Medulla oblongata (tissue), 1 donor: ENCODE data around the gene SV2C.
"Not testable (repeated sequence)": the region's sequence is repeated elsewhere in the genome, so short reads cannot be mapped to it uniquely, and the experiment has no call there.

Source experiments
- DNase-seq: peaks from one replicate; pipeline ENCODE4 v3.0.0-alpha.2; 2015; ENCODE audit errors: extremely low spot score

Gene SV2C

DNA sequence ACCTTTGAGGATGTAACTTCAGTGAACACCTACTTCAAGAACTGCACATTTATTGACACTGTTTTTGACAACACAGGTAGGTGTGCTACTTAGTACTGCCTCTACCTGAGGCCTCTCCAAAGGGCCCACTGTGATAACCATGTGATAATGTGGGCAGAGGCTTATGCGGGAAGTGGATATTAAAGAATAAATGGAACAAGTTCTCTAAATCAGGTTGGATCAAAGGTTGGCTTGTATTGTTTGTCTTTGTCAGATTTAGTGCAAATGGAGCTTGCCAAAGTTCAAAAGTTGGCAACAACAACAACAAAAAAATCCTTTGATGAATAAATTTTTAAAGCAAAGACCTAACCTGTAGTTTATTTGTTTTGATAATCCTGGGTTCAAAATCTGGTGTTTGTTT lies 215.7 kb downstream of the SV2C start:
- no peak for DNase-seq

DNA sequence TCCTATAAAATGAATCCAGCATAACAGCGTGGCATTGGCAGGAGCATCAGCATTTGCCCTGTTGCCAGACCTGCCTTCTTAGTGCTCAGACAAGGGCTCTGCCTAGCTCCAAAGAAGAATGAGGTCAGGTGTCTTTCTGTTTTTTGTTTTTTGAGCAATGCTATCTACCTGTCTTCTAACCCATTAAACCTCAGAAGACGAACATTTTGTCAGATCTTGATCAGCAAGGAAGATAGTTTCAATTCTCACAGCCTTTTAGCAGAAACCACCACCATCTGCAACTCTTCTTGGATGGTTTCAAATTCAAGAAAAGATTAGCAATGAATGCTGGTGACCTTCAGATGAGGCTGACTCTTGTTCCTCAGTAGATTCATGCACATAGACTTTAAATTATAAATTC lies 216.4 kb downstream of the SV2C start:
- DNase-seq = no peak

DNA sequence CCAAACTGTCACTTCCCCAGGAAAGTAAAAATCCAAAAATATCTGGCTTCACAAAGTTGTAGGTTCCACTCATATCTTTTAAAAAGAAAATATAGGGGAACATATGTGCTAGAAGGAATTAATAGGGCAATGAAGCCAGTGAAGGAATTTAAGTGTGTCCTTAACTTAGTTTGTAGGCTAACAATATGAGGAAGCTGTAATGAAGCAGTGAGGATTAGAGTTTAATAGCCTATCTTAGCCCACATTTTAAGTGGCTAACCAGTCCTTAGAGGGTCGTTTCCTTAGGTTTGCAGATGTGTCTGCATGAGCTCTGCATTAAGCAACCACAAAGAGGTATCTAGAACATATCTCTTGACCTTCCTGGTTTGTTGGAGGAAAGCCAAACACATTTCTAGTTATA lies 218.7 kb downstream of the SV2C start:
- not testable (repeated sequence) for DNase-seq

DNA sequence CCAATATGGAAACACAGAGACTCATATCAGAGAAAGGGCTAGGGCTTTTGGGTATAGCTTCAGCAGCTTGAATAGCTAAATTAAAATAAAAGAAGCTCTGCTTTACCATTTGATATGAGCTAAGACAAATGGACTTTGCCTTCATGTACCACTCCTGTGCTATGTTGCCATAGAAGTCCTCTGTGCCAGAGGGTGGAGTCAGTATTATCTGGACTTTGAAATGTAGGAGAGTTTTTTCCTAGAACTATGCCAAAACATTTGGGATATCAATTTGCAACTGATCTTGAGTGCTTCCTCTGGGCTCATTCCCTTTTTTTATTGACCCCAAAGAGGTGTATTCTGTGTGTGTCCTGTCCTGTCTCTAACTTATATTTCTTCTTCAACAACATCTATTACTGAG lies 219.5 kb downstream of the SV2C start:
- not testable (repeated sequence) for DNase-seq

DNA sequence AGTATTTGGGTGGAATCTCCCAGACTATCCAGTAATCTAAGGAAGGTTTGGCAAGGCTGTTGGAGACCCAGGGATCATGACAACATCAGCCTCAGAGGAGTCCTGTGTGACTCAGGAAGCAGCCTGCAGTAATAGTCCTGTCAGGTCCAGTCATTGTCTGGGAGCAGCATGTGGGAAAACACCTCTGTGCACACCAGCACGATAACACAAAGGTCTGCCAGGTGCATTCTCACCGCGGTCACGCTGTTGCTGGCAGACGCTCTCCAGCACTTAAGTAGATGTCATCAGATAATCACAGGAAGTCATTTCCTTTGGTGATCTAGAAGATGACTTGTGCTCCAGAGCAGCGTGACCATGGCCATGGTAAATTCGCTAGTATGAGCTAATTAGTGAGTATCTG lies 220.7 kb downstream of the SV2C start:
- DNase-seq = no peak

DNA sequence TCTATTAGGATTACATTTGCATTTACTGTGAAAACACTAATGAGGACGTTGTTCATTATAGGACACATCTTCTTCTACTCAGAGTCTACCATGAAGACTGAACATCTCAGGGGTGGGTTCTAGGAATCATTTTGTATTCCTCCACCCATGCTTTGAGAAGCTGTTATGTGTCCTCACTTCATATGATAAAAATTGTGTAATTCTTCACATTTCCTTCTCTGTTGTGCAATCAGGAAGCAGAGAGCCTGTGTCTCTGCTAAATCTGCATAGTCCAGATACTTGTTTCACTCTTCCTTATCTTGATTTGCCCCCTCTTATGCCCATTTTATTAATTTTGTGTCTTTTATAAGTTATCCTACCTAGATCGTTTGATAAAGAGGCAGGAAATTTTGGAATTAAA lies 222.1 kb downstream of the SV2C start:
- DNase-seq = peak; percentile 13

DNA sequence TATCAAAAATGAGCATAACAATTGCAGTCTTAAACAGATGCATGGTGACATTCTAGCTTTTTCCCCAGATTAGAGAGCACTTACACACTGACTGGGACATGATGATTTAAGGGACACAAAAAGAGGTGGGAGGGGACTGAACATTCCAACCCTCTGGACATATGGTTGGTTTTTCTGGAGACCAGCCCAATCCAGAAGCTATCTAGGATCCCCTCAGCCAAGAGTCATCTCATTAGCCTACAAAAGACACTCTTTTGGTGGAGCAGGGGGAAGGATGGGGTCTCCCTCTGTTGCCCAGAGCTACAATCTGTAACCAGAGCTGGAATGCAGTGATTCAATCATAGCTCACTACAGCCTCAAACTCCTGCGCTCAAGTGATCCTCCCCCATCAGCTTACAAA lies 222.6 kb downstream of the SV2C start:
- DNase-seq = no peak

DNA sequence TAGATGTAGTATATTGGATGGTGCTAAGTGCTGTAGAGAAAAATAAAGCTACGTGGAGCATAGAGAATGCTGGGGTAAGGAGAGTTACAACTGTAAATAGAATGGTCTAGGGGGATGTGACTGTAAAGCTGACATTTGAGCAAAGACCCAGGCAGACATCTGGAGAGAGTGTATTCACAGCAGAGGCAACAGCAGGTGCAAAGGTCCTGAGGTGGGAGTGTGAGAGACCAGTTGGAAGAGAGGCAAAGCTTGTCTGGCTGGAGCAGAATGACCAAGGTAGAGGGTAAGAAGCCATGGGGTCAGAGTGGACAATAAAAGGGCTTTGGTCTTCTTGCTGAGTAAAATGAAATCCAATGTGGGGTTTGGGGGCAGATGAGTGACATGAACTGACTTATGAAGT lies 227.0 kb downstream of the SV2C start:
- no peak for DNase-seq

DNA sequence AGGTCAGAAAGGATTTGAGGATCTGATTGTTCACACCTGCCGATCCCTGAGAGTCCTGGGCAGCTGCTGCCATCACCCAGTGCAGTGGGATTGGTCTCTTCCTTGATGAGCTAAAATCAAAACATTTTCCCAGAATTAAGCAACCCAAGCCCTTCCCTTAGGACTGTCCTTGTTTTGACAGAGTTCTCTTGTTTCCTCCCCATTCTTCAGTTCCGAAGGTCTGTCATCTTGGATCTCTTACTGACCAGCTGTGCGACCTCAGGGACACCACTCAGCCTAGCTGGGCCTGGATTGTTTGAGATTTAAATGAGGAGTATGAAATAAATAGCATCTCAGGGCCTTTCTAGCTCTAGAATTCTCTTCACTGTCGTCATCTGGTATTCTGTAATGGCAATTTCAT lies 229.6 kb downstream of the SV2C start:
- DNase-seq = no peak

DNA sequence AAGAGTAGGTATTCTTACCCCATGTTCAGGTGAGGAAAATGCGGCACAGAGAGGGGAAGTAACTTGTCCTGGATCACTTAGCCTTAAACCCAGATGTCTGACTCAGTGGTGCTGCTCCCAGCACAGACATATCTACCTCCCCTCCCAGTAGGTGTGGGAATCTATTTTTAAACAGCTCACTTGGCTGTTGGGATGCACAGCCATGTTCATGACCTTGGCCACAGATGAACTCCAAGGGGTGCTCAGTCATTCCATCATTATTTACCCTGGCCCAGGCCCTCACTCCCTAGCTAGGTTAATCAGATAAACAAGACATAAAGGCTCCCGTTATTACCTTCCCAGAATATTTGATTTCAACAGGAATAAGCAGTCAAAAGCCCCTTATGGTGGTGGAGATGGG lies 231.5 kb downstream of the SV2C start:
- DNase-seq = no peak

DNA sequence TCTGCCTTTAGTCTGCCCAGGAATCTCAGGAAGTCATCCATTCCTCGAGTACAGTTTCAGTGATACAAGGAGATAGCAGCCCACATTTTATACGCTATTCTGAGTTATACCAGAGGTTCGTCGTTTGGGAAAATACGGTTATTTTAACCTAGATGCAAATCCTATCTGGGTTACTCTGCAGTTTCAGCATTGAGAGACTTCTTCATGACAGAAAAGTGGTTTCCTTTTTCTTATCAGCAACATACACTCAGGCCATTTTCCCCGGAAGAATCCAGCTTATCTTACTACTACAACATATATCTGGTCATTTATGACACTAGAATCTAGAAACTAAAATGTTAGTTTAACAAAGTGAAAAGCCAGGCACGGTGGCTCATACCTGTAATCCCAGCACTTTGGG lies 236.5 kb downstream of the SV2C start:
- no peak for DNase-seq

DNA sequence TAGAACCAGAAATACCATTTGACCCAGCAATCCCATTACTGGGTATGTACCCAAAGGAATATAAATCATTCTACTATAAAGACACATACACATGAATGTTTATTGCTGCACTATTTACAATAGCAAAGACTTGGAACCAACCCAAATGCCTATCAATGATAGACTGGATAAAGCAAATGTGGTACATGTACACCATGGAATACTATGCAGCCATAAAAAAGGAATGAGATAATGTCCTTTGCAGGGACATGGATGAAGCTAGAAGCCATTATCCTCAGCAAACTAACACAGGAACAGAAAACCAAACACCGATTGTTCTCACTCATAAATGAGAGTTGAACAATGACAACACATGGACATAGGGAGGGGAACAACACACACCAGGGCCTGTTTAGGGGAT lies 240.3 kb downstream of the SV2C start:
- DNase-seq = not testable (repeated sequence)

DNA sequence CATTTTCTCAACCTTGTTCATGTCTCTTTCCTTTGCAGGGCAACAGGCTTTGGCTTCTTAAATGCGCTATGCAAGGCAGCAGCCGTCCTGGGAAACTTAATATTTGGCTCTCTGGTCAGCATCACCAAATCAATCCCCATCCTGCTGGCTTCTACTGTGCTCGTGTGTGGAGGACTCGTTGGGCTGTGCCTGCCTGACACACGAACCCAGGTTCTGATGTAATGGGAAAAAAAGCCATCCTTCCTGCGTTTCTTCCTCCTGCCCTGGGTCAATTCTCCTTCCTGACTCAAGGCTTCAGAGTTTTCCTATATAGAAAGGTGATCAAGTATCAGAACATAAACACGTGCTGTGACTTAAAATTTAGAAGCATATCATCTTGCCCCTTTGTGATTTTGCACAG lies 242.1 kb downstream of the SV2C start:
- no peak for DNase-seq

DNA sequence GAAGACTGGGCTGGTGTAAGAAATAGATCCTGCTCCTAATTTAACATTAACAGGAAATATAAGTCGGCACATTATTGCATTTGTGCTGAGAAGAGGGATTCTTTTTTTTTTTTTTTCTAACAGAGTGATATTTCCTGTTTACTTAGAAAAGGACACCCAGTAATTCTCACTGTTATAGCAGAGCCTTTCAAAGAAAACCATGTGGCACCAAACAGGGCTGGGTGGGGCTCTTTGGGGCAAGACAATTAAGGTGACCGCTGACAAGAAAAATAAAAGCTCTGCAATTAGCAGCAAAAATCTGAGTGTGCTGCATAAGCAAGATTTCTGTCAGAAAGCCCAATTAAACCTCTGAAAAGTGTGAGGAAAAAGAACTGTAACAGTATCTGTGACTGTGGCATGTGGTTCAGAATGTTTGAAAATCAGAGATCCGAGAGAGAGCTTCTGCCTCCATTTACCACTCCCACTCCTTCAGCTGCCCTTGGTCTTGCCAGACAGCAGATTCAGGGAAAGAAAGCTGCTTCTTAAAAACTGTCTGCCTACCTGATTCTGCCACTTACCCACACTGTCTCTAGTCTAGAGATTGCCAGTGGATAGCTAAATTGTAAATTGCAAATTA lies 242.8 kb downstream of the SV2C start:
- DNase-seq = no peak

DNA sequence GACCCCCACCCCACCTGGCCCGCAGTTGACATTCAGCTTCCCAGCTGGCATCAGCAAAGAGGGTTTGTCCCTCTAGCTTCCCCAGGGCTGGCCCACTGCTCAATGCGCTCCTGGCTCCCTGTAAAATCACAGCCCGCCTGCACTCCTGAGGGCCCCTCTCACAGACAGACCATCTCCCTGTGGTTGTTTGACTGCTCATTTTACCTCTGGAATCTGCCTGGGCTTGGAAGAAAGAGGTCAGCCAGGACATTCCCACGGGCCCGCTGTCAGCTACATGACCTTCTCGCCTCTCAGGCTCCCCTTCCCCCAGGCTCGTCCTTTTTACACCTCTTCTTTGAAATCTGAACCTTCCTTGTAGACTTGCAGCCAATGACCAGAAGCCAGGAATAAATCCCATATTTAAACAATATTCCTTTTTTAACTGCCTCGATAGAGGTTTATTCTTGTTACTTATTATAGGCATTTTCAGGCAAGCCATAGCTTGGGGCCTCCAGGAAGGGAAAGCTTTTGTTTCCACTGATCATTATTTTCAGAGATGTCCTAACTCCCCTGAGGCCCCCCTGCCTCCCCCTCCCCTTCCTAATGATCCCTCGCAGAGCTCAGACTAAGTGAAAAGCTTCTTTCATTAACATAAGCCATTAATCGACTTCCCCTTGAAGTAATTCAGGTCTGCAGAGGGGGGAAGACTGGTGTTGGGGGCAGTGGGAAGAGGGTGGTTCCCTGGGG lies 243.6 kb downstream of the SV2C start:
- DNase-seq = no peak

DNA sequence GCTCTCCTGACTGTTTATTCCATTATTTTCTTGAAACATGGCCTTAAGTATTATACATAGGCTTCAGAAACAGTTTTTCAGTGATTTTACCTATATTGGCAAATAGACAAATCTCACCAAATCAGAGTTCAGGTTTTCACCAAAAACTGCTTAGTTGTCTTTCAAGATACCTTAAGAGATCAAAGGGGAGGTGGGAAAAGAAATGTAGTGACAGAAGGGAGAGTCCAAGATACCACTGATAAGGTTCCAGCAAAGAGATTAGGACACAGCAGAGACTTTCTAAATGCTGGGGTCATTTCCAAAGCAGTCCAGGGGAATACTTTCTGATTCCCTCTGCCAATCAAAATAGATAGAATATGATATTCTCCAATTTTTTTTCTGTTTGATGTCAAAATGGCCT lies 246.2 kb downstream of the SV2C start:
- DNase-seq = no peak

DNA sequence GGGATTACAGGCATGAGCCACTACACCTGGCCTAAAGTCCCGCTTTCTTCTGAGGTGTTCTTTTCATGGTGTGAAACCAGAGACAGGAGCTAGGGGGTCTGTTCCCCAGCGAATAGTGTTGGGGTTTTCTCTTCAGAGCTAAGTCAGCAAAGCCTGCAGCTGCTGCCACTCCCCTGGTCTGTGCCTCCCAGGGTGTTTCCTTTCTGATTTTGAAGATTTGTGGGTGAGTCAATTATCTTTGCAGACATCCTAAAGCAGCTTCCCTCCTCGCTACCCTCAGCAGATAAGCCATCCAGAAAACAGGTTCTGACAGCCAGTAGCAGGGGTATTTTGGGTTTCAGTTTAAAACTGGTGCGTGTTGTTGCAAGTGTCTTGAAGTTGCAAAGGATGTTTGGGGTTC lies 247.9 kb downstream of the SV2C start:
- no peak for DNase-seq

DNA sequence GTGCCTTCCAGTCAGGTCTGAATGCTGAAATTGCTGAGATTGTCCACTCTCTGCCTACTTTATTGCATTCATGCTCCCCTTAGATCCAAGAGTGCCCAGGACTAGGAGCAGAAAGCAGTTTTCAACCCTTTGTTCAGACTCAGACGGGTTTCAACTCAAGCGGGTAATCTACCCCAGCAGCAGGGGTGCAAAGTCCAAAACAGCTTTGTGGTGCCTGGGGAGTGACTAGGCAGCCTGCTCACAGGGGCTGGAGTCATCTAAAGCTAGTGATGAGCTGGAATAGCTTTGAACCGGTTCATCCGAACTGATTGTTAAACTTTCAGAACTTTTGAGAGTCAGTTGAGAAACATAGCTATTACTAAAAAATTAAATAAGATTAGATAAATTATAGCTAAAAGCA lies 248.9 kb downstream of the SV2C start:
- no peak for DNase-seq

DNA sequence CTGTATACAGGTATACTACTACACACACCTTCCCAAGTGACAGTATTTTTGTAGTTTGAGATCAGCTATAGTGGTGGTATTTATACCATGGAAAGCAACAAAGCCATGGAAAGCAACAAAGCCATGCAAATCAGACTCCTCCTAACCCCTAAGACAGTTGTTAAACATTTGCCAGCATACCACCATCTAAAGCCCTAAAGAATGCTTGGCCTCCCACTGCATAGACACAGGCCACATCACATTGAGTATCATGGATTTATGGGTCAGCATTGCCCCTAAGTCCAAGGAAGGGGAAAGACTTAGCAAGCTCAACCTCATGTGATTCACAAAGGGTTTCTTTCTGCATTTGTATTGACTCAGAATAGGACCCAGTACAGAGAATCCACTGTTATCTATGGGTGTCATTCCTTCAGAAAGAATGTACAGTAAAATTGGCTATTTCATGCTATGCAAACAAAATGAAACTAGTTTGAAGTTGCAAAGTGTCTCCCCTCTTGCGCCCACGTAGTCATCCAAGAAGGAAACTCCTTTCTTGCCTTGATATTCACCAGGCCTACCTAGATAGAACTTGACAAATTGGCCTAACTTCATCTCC lies 249.5 kb downstream of the SV2C start:
- DNase-seq = no peak

DNA sequence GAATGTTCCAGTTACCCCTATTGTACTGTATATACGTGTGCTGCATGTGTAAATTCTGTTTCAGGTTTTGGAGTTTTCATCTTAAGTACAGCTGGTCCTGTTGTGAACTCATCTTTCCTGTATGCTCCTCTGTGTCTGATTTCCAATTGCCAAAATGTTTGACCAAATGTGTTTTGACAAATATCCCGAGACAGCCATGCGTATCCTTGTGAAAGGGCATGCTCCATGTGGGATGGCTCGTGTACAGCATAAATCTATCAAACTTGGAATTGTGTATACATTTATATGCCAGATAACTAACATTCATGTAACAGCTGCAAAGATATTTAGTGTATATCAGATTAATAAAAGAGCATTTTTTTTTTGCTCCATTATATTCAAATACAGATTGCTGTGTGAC lies 250.4 kb downstream of the SV2C start:
- DNase-seq = no peak

DNA sequence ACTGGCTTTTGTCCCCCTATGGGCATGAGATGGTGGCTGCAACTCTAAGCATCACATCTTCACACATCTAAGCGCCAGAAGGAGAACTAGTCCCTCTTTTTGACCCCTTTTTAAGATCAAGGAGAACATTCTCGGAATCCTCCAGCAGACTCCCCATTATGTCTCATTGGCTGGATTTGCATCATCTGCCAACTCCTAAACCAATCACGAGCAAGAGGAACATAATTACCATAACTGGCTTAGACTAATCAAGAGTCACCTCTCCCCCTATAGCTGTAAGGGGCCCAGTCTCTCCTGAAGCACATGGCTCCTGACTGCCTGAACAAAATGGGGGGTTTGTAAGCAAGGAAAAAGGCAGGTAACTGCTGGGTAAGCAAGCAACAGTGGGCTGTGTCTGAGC lies 251.4 kb downstream of the SV2C start:
- no peak for DNase-seq

DNA sequence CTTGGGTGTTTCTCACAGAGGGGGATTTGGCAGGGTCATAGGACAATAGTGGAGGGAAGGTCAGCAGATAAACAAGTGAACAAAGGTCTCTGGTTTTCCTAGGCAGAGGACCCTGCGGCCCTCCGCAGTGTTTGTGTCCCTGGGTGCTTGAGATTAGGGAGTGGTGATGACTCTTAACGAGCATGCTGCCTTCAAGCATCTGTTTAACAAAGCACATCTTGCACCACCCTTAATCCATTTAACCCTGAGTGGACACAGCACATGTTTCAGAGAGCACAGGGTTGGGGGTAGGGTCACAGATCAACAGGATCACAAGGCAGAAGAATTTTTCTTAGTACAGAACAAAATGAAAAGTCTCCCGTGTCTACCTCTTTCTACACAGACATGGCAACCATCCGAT lies 252.3 kb downstream of the SV2C start:
- DNase-seq = not testable (repeated sequence)

DNA sequence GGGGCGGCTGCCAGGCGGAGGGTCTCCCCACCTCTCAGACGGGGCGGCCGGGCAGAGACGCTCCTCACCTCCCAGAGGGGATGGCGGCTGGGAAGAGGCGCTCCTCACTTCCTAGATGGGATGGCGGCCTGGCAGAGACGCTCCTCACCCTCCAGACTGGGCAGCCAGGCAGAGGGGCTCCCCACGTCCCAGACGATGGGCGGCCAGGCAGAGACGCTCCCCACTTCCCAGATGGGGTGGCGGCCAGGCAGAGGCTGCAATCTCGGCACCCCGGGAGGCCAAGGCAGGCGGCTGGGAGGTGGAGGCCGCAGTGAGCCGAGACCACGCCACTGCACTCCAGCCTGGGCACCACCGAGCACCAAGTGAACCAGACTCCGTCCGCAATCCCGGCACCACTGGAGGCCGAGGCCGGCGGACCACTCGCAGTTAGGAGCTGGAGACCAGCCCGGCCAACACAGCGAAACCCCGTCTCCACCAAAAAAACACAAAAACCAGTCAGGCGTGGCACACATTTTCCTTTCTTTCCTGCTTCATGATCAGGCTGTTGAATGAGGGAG lies 253.1 kb downstream of the SV2C start:
- DNase-seq = not testable (repeated sequence)
